Measurements from ENCODE around the gene MTX1. TPM values are rescaled to one million over a fixed set of nuclear protein-coding genes. Genes with fewer than 3 reads are reported as not detected.

Gene MTX1
- total RNA-seq, 1 donor from 2014 or later = 29.8 TPM

DNA sequence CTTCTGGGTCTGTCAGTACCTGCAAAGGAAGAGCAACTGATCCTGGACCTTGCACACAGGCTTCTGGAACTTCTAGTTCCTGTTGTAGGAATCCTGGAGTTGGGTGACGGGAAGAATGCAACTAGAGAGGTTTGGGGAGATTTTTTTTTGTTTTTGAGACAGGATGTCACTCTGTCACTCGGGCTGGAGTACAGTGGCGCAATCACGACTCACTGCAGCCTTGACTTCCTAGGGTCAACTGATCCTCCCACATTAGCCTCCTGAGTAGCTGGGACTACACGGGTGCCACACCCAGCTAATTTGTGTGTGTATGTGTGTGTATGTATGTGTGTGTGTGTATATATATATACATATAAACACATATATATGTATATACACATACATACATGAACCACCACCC, 28.0 kb downstream of the MTX1 start:
- H3K9me3 Mint-ChIP-seq (ENCODE audit: low read depth) = no peaks in the 10 kb centered on the region

GRCh38 chr1:155241069-155241679, 32.7 kb downstream of the MTX1 start:
- Mint-ChIP-seq H3K9me3 (ENCODE audit: low read depth) (no peaks in the 10 kb centered on the region), H3K4me3 (ENCODE audit: unreplicated experiment) (peak overlapping the region; percentile 77), H3K27me3 (ENCODE audit: low read depth) (no peaks in the 10 kb centered on the region), H3K4me1 (ENCODE audit: low read depth) (peaks cover 38% of the 10 kb centered on the region), H3K27ac (ENCODE audit: unreplicated experiment) (peak overlapping the region; percentile 90), H3K36me3 (ENCODE audit: low read depth) (peaks cover 12% of the 10 kb centered on the region)
- no peak for DNase-seq (ENCODE audit: low spot score)
- TF ChIP-seq, protein P1, sequence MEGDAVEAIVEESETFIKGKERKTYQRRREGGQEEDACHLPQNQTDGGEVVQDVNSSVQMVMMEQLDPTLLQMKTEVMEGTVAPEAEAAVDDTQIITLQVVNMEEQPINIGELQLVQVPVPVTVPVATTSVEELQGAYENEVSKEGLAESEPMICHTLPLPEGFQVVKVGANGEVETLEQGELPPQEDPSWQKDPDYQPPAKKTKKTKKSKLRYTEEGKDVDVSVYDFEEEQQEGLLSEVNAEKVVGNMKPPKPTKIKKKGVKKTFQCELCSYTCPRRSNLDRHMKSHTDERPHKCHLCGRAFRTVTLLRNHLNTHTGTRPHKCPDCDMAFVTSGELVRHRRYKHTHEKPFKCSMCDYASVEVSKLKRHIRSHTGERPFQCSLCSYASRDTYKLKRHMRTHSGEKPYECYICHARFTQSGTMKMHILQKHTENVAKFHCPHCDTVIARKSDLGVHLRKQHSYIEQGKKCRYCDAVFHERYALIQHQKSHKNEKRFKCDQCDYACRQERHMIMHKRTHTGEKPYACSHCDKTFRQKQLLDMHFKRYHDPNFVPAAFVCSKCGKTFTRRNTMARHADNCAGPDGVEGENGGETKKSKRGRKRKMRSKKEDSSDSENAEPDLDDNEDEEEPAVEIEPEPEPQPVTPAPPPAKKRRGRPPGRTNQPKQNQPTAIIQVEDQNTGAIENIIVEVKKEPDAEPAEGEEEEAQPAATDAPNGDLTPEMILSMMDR (IDR thresholded peaks at IDR 0.05) = no peak

More for the DNA sequence above, 28.0 kb downstream of the MTX1 start:
- Mint-ChIP-seq H3K4me3 (ENCODE audit: unreplicated experiment) (no peak overlapping the region), H3K36me3 (ENCODE audit: low read depth) (peaks cover 17% of the 10 kb centered on the region), H3K27me3 (ENCODE audit: low read depth) (no peaks in the 10 kb centered on the region), H3K4me1 (ENCODE audit: low read depth) (peaks cover 32% of the 10 kb centered on the region), H3K27ac (ENCODE audit: unreplicated experiment) (no peak overlapping the region)
- TF ChIP-seq, protein P1 (IDR thresholded peaks at IDR 0.05) = no peak
- no peak for DNase-seq (ENCODE audit: low spot score)

DNA sequence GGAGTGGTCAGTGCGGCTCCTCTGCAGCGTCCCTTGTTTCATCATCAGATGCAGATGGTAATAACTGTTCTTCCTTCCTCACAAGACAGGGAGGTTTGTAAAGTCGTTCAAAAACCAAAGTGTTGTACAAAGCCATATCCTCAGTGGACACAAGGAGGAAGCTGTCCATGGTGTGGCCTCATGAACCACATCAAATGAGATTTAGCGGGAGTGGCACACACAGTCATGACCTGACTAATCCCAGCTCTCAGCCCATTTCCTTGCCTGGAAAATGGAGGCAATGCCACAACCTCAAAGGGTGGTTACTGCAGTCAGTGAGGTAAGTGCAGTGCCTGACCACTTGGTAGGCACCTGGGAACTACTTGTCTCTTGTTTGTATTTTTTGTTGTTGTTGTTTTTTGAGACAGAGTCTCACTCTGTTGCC, 33.4 kb downstream of the MTX1 start:
- no peak for DNase-seq (ENCODE audit: low spot score)
- Mint-ChIP-seq H3K4me1 (ENCODE audit: low read depth) (peaks cover 38% of the 10 kb centered on the region), H3K36me3 (ENCODE audit: low read depth) (peaks cover 11% of the 10 kb centered on the region), H3K9me3 (ENCODE audit: low read depth) (no peaks in the 10 kb centered on the region), H3K4me3 (ENCODE audit: unreplicated experiment) (no peak overlapping the region), H3K27ac (ENCODE audit: unreplicated experiment) (peak overlapping the region; percentile 90), H3K27me3 (ENCODE audit: low read depth) (no peaks in the 10 kb centered on the region)
- TF ChIP-seq, protein P1 (IDR thresholded peaks at IDR 0.05) = no peak

DNA sequence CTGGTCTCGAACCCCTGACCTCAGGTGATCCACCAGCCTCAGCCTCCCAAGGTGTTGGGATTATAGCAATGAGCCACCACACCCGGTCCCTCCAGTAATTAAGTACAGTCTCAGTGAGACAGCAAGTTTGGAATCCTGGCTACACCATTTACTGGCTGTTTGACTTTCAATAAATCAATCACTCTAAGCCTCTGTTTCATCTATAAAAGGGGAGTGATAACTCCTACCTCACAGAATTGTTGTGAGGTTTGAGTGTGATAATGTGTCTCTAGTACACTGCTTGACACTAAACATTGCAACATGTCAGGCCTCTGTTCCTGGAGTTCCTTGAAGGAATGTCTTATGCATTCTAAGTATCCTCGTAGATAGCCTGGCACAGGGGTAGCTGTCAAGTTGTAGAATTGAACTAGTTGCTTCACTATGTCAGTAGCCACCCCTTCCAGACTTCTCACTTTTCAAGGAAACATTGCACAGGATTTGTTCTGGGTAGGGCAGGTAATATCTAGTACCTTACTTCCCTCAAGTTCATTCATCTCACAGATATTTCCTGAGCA, 34.4 kb downstream of the MTX1 start:
- peak overlapping the region; percentile 90 for H3K4me3 Mint-ChIP-seq (ENCODE audit: unreplicated experiment)
- H3K27me3 Mint-ChIP-seq (ENCODE audit: low read depth) = no peaks in the 10 kb centered on the region
- TF ChIP-seq, protein P1 (IDR thresholded peaks at IDR 0.05) = no peak
- peaks cover 9% of the 10 kb centered on the region for H3K36me3 Mint-ChIP-seq (ENCODE audit: low read depth)
- H3K9me3 Mint-ChIP-seq (ENCODE audit: low read depth) = no peaks in the 10 kb centered on the region
- H3K4me1 Mint-ChIP-seq (ENCODE audit: low read depth) = peaks cover 38% of the 10 kb centered on the region
- peak overlapping the region; percentile 88 for H3K27ac Mint-ChIP-seq (ENCODE audit: unreplicated experiment)
- DNase-seq (ENCODE audit: low spot score) = no peak

DNA sequence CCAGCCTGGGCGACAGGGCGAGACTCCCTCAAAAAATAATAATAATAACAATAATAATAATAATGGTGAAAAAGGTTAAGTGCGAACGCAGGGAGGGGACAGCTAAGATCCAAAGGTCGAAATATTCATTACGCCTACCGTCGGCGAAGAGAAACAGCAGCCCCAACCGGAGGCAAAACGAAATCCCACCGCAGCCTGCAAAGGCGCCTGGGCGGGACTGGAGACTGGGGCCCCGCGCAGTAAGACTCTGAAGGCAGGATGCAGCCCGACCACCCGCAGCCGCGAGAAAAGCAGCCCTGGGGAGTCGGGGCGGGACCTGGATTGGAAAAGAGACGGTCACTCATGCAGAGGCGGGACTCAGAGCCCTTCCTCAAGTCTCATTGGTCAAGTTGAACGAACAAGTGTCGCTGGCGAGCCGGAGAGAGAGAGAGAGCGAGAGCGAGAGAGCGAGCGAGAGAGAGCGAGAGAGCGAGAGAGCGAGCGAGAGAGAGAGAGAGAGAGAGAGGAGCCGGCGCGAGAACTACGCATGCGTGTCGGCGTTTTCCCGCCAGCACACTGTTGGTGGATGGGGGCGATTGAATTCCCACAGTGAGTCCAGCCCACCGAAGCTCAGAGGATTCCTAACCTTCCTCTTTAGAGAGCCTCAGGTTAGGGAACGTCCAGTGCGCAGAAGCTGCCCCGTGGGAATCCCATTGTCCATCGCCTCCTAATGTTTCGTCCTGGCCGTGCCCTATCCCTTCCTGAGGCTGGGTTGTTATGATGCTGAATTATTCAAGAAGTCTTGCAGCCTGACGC, 36.1 kb downstream of the MTX1 start:
- no peaks in the 10 kb centered on the region for H3K9me3 Mint-ChIP-seq (ENCODE audit: low read depth)
- peak; percentile 98 for DNase-seq (ENCODE audit: low spot score)
- H3K36me3 Mint-ChIP-seq (ENCODE audit: low read depth) = peaks cover 6% of the 10 kb centered on the region
- H3K27me3 Mint-ChIP-seq (ENCODE audit: low read depth) = no peaks in the 10 kb centered on the region
- TF ChIP-seq, protein P1 (IDR thresholded peaks at IDR 0.05) = peak; percentile 72
- peak overlapping the region; percentile 88 for H3K27ac Mint-ChIP-seq (ENCODE audit: unreplicated experiment)
- peaks cover 38% of the 10 kb centered on the region for H3K4me1 Mint-ChIP-seq (ENCODE audit: low read depth)
- H3K4me3 Mint-ChIP-seq (ENCODE audit: unreplicated experiment) = peak overlapping the region; percentile 90

All from chondrocyte (in vitro differentiated cells).